Fibroblast of villous mesenchyme (primary cell): ENCODE data around the gene OGA. TPM values are rescaled to one million over a fixed set of nuclear protein-coding genes. Genes with fewer than 3 reads are reported as not detected.

Experiments used
- DNase-seq: peaks from one replicate; pipeline ENCODE4 v3.0.0-alpha.2; 2010; ENCODE audit warnings: low read depth
- H3K4me3 ChIP-seq: 2 replicates; pipeline ENCODE4 v1.5.1; 2011; ENCODE audit warnings: low read depth, mild to moderate bottlenecking, low read length
- total RNA-seq: library from RNA; depleted of rRNA; stranded (reverse); fragments of >200 nt; gene quantifications from 2 replicates; pipeline ENCODE4 v1.2.3, GENCODE V29; 2012
- TF ChIP-seq, protein P1 (sequence below): IDR thresholded peaks from 2 replicates; pipeline ENCODE4 v1.5.1; 2012; ENCODE audit warnings: low read depth, mild to moderate bottlenecking, low read length; ENCODE audit not compliant: insufficient read depth

The OGA gene
- total RNA-seq, 1 donor: 80.3 TPM

DNA sequence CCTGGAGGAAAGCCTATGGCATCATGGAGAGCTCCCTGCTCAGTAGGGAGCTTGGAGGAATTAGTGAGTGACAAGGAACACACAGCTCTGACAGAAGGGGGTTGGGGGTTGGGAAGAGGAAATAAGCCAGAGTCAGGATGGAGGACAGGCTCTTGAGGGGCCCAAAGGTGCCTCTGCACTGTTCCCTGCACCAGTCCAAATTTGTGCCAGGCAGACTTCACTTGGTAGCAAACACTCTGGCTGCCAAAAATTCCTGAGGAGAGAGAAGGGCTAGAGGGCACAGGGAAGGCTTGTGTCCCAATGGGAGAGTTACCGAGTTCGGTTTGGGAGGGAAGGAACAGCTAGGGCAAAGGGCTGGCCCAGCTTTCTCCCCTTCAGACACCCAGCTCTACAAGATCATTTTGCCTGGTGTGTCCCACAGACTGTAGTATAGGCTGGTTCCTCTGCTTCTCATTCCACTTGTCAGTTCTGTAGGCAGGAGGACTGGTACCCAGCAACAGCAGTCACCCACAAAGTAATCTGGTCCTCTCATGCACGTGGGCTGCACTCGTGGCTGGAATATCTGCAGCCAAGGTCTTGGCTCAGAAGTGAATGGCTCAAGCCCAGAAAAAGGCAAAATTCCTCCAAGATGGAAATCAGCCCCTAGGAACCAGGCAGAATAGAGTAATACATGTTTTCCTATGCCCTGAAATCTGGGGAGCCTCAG is 33.3 kb upstream of the OGA start:
- H3K4me3 ChIP-seq: no peak overlapping the region
- DNase-seq: no peak
- TF ChIP-seq, protein P1, sequence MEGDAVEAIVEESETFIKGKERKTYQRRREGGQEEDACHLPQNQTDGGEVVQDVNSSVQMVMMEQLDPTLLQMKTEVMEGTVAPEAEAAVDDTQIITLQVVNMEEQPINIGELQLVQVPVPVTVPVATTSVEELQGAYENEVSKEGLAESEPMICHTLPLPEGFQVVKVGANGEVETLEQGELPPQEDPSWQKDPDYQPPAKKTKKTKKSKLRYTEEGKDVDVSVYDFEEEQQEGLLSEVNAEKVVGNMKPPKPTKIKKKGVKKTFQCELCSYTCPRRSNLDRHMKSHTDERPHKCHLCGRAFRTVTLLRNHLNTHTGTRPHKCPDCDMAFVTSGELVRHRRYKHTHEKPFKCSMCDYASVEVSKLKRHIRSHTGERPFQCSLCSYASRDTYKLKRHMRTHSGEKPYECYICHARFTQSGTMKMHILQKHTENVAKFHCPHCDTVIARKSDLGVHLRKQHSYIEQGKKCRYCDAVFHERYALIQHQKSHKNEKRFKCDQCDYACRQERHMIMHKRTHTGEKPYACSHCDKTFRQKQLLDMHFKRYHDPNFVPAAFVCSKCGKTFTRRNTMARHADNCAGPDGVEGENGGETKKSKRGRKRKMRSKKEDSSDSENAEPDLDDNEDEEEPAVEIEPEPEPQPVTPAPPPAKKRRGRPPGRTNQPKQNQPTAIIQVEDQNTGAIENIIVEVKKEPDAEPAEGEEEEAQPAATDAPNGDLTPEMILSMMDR: no peak

DNA sequence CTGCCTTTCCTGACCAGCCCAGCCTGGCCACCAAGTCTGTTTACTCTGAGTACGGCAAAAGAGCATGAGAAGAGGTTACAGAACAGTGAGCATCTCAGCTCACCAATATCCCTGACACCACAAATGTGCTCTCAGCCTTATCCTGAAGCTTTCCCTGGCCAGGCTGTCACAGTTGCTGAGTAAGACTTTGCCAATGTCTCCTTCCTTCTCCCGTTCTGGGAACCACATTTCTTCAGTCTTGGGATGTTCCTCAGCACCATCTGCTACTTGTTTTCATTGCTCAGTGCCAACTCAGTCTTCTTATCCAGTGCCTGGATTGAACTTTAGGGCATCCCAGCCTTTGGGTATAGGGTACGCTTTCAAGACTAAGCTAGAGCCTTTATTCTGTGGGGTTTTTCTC is 32.5 kb upstream of the OGA start:
- no peak for DNase-seq
- no peak overlapping the region for H3K4me3 ChIP-seq
- TF ChIP-seq, protein P1: no peak

DNA sequence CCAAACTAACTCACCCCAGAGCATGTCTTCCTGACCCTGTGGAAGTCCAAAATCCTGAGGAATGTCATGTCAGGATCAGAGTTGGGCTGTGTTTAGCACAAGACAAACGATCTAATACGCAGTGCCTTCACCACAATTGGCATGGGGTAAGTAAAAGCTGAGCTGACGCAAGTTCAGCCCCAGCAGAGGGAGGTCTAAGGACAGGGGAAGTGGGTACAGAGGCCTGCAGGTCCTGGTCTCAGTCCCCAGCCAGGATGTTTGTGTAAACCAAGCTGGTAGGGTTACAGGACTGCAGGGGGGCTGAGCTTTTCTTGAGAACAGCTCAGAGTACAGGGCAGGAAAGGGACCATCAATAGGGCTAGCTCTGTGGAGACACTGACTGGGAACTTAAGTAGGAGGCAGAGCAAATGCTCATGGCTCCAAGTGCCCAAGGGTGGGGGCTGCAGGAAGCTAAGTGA is 30.7 kb upstream of the OGA start:
- DNase-seq: no peak

DNA sequence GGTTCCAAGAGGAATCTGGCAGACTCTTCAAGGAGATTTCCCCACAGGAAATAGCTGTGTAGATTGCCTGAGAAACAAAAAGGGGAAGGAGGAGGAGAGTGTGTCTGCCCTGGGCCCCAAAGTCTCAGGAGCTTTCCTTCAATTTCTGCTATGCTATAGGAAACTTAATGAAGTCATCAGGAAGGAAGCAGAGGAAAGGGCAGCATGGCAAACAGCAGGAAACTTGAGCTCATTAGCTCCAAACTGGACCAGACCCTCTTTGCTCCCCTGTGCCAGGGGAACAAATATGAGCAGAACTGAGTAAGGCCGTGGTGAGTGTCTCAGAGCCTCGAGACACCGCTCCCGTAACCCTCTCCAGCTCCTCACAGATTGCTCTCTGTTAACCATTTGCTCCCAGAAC is 30.2 kb upstream of the OGA start:
- no peak overlapping the region for H3K4me3 ChIP-seq
- DNase-seq: no peak
- TF ChIP-seq, protein P1: no peak

More for the DNA sequence above, 30.7 kb upstream of the OGA start:
- H3K4me3 ChIP-seq: no peak overlapping the region
- TF ChIP-seq, protein P1: no peak

DNA sequence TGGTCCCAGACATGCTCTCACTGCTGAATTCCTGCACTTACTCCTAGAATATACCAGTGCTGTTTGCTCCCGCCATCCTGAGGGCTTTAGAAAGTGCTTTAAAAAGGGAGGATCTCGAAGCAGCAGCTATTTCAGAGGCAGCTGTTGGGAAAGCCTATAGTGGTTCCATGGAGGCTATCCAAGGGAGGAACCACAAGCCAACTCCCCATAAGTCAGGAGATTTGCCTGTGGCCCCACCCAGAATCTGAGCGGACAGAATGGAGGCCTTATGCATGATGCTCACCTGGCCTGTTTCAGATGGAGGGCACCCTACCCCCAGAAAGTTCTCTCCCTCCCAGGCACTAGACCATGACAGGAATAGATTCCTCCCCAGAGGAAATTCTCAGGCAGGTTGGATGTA is 27.6 kb upstream of the OGA start:
- TF ChIP-seq, protein P1: no peak
- DNase-seq: no peak
- H3K4me3 ChIP-seq: no peak overlapping the region

DNA sequence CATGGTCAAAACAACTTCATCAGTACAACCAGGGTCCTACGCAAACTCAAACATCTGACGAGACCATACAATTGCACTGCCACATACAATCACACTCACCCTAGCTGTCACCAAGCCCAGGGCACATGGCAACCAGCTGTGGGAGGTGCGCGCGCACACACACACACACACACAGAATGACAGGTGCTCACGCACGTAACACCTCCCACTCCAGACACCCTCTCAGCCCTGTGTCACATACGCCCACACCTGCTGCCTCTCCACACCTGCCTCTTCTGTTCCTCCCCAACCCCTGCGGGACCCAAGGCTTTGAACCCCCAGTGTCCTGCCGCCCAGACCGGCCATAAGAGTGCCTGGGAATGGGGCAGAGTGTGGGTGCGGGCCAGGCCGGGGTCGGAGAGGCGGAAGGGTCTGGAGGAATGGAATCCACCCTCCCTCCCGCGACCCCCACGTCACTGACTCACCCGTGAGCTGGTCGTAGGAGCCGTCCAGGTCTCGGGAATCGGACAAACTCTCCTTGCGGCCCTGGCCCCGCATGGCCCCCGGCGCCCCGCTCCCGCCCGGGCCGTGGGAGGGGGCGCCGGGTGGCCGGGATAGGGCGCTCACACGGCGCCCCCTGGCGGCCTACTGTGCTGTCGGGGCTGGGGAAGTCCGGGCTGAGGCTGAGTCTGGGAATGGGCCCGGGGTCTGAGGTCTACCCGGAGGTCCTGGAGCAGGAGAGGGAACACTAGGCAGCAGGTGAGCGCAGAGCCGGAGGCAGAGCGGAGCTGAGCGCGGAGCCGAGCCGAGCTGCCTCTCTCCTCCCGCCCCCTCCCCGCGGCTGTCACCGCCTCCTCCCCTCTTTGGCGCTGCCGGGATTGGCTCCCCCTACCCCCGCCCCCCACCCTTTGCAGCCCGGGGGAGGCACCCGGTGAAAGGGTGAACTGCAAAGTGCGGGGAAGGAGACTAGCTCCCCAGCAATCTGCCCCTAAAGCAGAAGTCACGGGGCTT is 25.1 kb upstream of the OGA start, which contains the start of gene KCNIP2:
KCNIP2 (minus strand) TSS at position 769 of the 990 bp plus-strand sequence; CDS start at position 537, 232 bp downstream.
- peak within 1 kb of the TSS; percentile 15 for H3K4me3 ChIP-seq
- no peak for DNase-seq
- TF ChIP-seq, protein P1: peak; percentile 46
